Measurements from ENCODE around the gene GBGT1.
A peak's percentile ranks its signal among the peaks of the same experiment; 100 is the strongest.

GBGT1 gene

DNA sequence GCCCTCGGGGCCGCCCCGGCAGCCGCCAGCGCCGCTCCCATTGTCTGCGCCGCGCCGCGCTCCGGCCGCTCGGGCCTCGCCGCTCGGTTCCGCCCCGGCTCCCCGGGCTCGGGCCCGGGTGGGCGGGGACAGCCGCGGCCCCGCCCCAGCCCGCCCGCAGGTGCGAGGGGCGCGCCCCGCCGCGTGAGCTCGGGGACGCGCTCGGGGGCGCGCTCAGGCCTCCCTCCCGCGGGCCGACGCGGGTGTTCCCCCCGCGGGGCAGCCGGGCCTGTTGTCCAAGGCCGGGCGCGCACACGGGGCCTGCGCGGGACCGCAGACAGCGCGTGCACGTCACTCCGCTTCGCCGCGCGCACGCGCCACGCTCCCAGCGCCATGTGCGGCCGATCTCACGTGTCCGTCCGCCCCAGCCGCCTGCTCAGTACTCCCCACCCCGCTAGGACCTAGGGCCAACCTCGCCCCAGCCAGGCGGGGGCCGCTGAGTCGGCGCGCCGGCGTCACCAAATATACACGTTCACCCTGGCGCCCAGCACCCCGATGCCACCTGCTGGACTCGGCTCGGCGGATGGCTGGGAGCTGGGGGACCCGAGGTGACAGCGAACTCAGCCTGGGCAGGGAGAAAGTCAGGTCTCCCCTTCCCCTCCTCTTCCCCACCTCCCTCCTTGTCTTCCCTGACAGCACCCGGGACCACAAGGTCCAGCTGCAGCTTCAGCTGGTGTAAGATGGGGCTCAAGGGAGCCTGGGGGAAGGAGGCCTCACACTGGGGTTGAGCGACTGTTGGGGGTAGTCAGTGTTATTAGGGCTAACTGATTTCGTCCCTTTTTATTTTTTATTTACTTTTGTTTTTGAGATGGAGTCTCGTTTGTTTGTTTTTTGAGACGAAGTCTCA is 14.3 kb downstream of the GBGT1 start:
- peak; percentile 38 for ATAC-seq (ENCODE audit: insufficient read depth, low read depth)
- peak; percentile 69 for DNase-seq
- peaks cover 38% of the 10 kb centered on the region for H3K79me2 ChIP-seq (ENCODE audit: insufficient read depth, low read length)
- peaks cover 6% of the 10 kb centered on the region; the same call in 1 of the 2 replicates for H3K36me3 ChIP-seq (ENCODE audit: insufficient read depth, low read length)
- no peaks in the 10 kb centered on the region for H3K9me3 ChIP-seq (ENCODE audit: insufficient read depth, low read length, severe bottlenecking)
- peak overlapping the region; percentile 95 for H2AFZ ChIP-seq (ENCODE audit: low read depth, low read length)
- peak overlapping the region; percentile 25 to 96; a peak in 3 of 4 replicates for H3K4me3 ChIP-seq (ENCODE audit: low read depth in 1 of 2, low read length in 2 of 2)
- peaks cover 35% of the 10 kb centered on the region for H3K4me1 ChIP-seq (ENCODE audit: insufficient read depth, low read length)
- H3K9ac ChIP-seq (ENCODE audit: low read depth, low read length), result peak overlapping the region; percentile 86
- TF ChIP-seq EZH2 (IDR thresholded peaks at IDR 0.05; ENCODE audit: borderline replicate concordance, low read depth, low read length, severe bottlenecking), result no peak
- TF ChIP-seq, protein P1, sequence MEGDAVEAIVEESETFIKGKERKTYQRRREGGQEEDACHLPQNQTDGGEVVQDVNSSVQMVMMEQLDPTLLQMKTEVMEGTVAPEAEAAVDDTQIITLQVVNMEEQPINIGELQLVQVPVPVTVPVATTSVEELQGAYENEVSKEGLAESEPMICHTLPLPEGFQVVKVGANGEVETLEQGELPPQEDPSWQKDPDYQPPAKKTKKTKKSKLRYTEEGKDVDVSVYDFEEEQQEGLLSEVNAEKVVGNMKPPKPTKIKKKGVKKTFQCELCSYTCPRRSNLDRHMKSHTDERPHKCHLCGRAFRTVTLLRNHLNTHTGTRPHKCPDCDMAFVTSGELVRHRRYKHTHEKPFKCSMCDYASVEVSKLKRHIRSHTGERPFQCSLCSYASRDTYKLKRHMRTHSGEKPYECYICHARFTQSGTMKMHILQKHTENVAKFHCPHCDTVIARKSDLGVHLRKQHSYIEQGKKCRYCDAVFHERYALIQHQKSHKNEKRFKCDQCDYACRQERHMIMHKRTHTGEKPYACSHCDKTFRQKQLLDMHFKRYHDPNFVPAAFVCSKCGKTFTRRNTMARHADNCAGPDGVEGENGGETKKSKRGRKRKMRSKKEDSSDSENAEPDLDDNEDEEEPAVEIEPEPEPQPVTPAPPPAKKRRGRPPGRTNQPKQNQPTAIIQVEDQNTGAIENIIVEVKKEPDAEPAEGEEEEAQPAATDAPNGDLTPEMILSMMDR (IDR thresholded peaks at IDR 0.05; ENCODE audit: borderline replicate concordance, extremely low read depth, low read length, poor library complexity, severe bottlenecking), result peak; percentile 38
- H4K20me1 ChIP-seq (ENCODE audit: insufficient read depth, low read length), result peaks cover 35% of the 10 kb centered on the region
- H3K27ac ChIP-seq (ENCODE audit: low read length), result peak overlapping the region; percentile 77
- peak overlapping the region; percentile 89 for H3K4me2 ChIP-seq (ENCODE audit: insufficient read depth, low read length)
- no peaks in the 10 kb centered on the region for H3K27me3 ChIP-seq (ENCODE audit: insufficient read depth, low read length, poor library complexity)

DNA sequence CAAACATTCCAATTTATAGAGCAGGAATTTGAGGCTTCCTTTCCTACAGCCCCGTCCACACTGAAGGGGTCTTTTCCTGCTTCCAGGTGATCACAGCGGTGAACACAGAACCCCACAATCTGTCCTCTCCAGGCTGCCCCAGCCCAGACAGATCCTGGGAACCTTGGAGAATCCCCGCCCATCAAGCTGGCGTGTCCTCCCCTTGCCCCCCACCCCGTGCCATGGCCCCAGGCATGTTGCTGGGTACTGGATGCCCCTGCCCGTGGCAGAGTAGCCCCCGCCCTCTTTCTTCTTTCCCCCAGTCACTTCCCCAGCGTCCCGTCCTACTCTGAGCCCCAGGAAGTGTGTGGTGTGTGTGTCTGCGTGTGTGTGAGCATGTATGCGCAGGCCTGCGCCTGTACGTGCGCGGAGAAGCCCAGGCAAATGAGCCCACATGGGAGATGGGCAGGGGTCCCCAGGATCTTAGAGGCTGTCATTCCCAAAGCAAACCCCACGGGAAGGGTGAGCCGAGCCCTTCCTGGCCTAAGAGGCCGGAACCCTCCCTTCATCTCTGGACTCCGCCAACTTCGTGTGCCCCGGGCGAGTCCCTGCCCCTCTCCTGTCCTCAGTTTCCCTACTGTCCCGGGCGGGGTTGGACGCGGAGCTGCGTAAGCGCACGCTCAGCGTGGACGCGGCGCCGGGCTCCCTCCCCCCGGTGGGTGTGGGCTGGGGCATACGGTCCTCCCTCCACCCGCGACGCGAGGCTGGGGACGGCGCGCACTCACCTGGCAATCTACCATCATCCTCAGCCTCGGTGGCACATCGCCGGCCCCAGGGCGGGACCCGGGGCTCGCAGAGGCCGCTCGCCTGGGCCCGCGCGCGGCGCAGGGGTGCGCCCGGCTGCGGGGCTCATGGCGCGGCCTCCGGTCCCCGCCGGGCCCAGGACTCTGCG is 15.2 kb downstream of the GBGT1 start:
- Histone ChIP-seq H3K9me3 (ENCODE audit: insufficient read depth, low read length, severe bottlenecking) (no peaks in the 10 kb centered on the region), H3K4me3 (ENCODE audit: low read depth in 1 of 2, low read length in 2 of 2) (peak overlapping the region; percentile 55 to 96), H3K4me2 (ENCODE audit: insufficient read depth, low read length) (peak overlapping the region; percentile 89), H3K4me1 (ENCODE audit: insufficient read depth, low read length) (peaks cover 42% of the 10 kb centered on the region), H3K27ac (ENCODE audit: low read length) (peak overlapping the region; percentile 77), H3K9ac (ENCODE audit: low read depth, low read length) (peak overlapping the region; percentile 86), H3K36me3 (ENCODE audit: insufficient read depth, low read length) (peaks cover 6% of the 10 kb centered on the region; the same call in 1 of the 2 replicates), H3K79me2 (ENCODE audit: insufficient read depth, low read length) (peaks cover 45% of the 10 kb centered on the region), H2AFZ (ENCODE audit: low read depth, low read length) (peak overlapping the region; percentile 95), H3K27me3 (ENCODE audit: insufficient read depth, low read length, poor library complexity) (no peaks in the 10 kb centered on the region), H4K20me1 (ENCODE audit: insufficient read depth, low read length) (peaks cover 40% of the 10 kb centered on the region)
- TF ChIP-seq, protein P1 (IDR thresholded peaks at IDR 0.05; ENCODE audit: borderline replicate concordance, extremely low read depth, low read length, poor library complexity, severe bottlenecking), result no peak
- ATAC-seq (ENCODE audit: insufficient read depth, low read depth) (peak; percentile 59), DNase-seq (peak; percentile 65)

DNA sequence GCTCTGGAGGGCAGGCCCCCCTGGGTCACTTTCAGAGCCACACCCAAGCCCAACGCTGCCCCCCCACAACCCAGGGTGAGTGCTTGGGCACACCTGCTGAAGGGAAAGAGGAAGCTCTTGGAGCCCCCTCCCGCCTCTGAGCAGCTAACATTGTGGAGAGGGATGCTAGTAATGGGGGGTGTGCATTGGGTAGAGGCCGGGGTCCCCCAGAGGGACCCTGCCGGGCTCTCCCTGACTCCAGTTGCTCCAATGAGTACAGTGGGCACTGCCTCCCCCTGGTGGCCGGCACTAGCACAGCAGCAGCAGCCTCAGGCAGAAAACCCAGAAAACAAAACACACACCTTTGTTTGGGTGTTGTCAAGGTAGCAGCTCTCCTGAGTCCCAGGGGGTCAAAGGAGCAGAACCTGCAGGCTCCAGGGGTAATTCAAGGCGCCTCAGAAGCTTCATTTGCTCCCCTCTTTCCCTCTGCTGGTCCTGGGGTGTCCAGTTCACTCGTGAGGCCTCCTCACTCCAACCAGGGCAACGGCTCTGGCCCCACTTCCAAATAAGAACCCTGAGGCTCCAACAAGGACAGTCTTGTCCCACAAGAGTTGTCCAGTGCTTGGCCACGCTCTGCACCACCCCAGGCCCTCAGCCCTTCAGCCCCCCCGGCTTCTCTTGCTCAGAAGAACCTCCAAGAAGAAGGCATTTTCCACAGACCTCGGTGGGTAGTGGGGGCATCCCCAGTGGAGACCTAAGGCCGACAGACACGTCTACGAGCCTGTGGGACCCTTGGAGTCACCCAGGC is 16.1 kb downstream of the GBGT1 start:
- ATAC-seq (ENCODE audit: insufficient read depth, low read depth) (peak; percentile 23; the same call in 2 of the 3 replicates), DNase-seq (peak; percentile 77)
- peaks cover 45% of the 10 kb centered on the region for H3K4me1 ChIP-seq (ENCODE audit: insufficient read depth, low read length)
- H3K4me2 ChIP-seq (ENCODE audit: insufficient read depth, low read length), result peak overlapping the region; percentile 89
- H3K9ac ChIP-seq (ENCODE audit: low read depth, low read length), result peak overlapping the region; percentile 86
- H3K27ac ChIP-seq (ENCODE audit: low read length), result peak overlapping the region; percentile 77
- H3K9me3 ChIP-seq (ENCODE audit: insufficient read depth, low read length, severe bottlenecking), result no peaks in the 10 kb centered on the region
- H3K4me3 ChIP-seq (ENCODE audit: low read depth in 1 of 2, low read length in 2 of 2), result peak overlapping the region; percentile 55 to 96
- peaks cover 11% of the 10 kb centered on the region; the same call in 1 of the 2 replicates for H3K36me3 ChIP-seq (ENCODE audit: insufficient read depth, low read length)
- H2AFZ ChIP-seq (ENCODE audit: low read depth, low read length), result peak overlapping the region; percentile 95
- no peak for TF ChIP-seq EZH2 (IDR thresholded peaks at IDR 0.05; ENCODE audit: borderline replicate concordance, low read depth, low read length, severe bottlenecking)
- TF ChIP-seq, protein P1 (IDR thresholded peaks at IDR 0.05; ENCODE audit: borderline replicate concordance, extremely low read depth, low read length, poor library complexity, severe bottlenecking), result peak; percentile 92
- no peaks in the 10 kb centered on the region for H3K27me3 ChIP-seq (ENCODE audit: insufficient read depth, low read length, poor library complexity)
- H4K20me1 ChIP-seq (ENCODE audit: insufficient read depth, low read length), result peaks cover 48% of the 10 kb centered on the region
- peaks cover 53% of the 10 kb centered on the region for H3K79me2 ChIP-seq (ENCODE audit: insufficient read depth, low read length)

Measured in DND-41 (cell line).